BJ (cell line): ENCODE data around the gene NCOA7. TPM values are rescaled to one million over a fixed set of nuclear protein-coding genes. Genes with fewer than 3 reads are reported as not detected.
"Not testable (repeated sequence)": the region's sequence is repeated elsewhere in the genome, so short reads cannot be mapped to it uniquely, and the experiment has no call there.

Experiments
- CTCF ChIA-PET: fragments of 350-600 bp; formaldehyde crosslinking; extraction: SDS; loops from one replicate; lab custom pipeline; 2021; ENCODE audit warnings: antibody characterized with exemption, inconsistent platforms; lab: Yijun Ruan, JAX
- POLR2A ChIA-PET: fragments of 300-600 bp; sonication (Branson Sonifier 250); formaldehyde crosslinking; extraction: SDS; loops from one replicate; lab custom pipeline; 2021; ENCODE audit warnings: antibody characterized with exemption; lab: Charles Lee
- DNase-seq: peaks from one replicate; pipeline ENCODE4 v3.0.0-alpha.2; 2011; ENCODE audit warnings: low read depth
- H3K27me3 ChIP-seq: 2 replicates; pipeline ENCODE4 v1.6.0; 2011; ENCODE audit warnings: low read length; ENCODE audit not compliant: control insufficient read depth, insufficient read depth
- H3K36me3 ChIP-seq: 2 replicates; pipeline ENCODE4 v1.5.1; 2011; ENCODE audit warnings: low read length; ENCODE audit not compliant: control insufficient read depth, insufficient read depth
- H3K4me3 ChIP-seq: 2 replicates; pipeline ENCODE4 v1.5.1; 2011; ENCODE audit warnings: low read depth, mild to moderate bottlenecking, control low read depth, low read length
- CTCF ChIP-seq: IDR thresholded peaks from 2 replicates; pipeline ENCODE4 v1.5.1; 2011; ENCODE audit warnings: low read depth, mild to moderate bottlenecking, control low read depth, inconsistent platforms, low read length, moderate library complexity; ENCODE audit not compliant: insufficient read depth
- polyA plus RNA-seq: library from polyadenylated mRNA; depleted of rRNA; stranded (reverse); fragments of >200 nt; gene quantifications from 2 replicates; pipeline ENCODE4 v1.2.3, GENCODE V29; 2011

The NCOA7 gene
- polyA plus RNA-seq, 1 experiment: 27.2 TPM

- CTCF ChIA-PET: interaction anchor here (0.9 kb wide), 1 partner anchor 9 kb away, joined by 3 read pairs; the partner anchor contains the start of gene NCOA7
- TF ChIP-seq CTCF: no peak
- H3K36me3 ChIP-seq: 0 out of 2 replicates have a peak, but pooled peaks cover 2% of the 10 kb centered on the region
- H3K4me3 ChIP-seq: no peak overlapping the region
- DNase-seq: no peak
- H3K27me3 ChIP-seq: no peaks in the 10 kb centered on the region
- POLR2A ChIA-PET: interaction anchor here (0.6 kb wide), 1 partner anchor 611 kb away, joined by 3 read pairs; no protein-coding TSS in a partner anchor
Observed at GRCh38 chr6:125798734-125799508, 8.2 kb downstream of the NCOA7 start.

- DNase-seq: no peak
- POLR2A ChIA-PET: no interaction called here
- H3K27me3 ChIP-seq: no peaks in the 10 kb centered on the region
Observed at GRCh38 chr6:125802383-125802782, 11.6 kb downstream of the NCOA7 start.

DNA sequence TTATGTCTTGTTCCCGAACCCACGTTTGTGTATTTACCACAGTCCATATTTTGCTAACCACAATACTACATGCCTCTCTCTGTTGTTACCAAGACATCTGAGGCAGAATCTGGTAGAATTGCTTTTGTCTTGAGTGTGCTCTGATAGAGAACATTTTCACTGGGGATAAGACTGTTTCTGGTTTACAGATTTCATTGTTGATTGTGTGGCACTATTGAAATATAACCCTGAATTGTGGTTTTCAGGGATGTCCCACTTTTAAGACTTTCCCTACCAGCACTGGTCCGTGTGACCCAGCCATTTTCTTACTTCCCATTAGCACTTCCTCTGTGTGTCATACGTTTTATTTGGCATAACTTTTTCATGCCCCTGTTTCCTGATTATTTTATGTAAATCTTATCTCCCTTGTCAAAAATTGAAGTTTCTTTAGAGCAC is 12.2 kb downstream of the NCOA7 start:
- H3K27me3 ChIP-seq: no peaks in the 10 kb centered on the region
- no peak for TF ChIP-seq CTCF
- POLR2A ChIA-PET: no interaction called here
- CTCF ChIA-PET: interaction anchor here (1.2 kb wide), 1 partner anchor 9 kb away, joined by 3 read pairs; no protein-coding TSS in a partner anchor
- H3K4me3 ChIP-seq: no peak overlapping the region
- no peaks in the 10 kb centered on the region; the same call in 1 of the 2 replicates for H3K36me3 ChIP-seq
- DNase-seq: no peak

More at GRCh38 chr6:125802383-125802782, 11.6 kb downstream of the NCOA7 start:
- TF ChIP-seq CTCF: no peak
- Histone ChIP-seq H3K36me3 (0 out of 2 replicates have a peak, but pooled peaks cover 2% of the 10 kb centered on the region), H3K4me3 (no peak overlapping the region)
- CTCF ChIA-PET: interaction anchor here (1.2 to 1.3 kb wide), 2 partner anchors 9 to 11 kb away, joined by 3 to 4 read pairs; no protein-coding TSS in a partner anchor

- no peak for TF ChIP-seq CTCF
- Histone ChIP-seq H3K27me3 (no peaks in the 10 kb centered on the region), H3K4me3 (no peak overlapping the region), H3K36me3 (no peaks in the 10 kb centered on the region; the same call in 1 of the 2 replicates)
- ChIA-PET CTCF (interaction anchor here (1.0 kb wide), 1 partner anchor 54 kb away, joined by 3 read pairs; no protein-coding TSS in a partner anchor), POLR2A (interaction anchor here (0.7 kb wide), 1 partner anchor 201 kb away, joined by 4 read pairs; no protein-coding TSS in a partner anchor)
- no peak for DNase-seq
Observed at GRCh38 chr6:125804264-125804663, 13.5 kb downstream of the NCOA7 start.

DNA sequence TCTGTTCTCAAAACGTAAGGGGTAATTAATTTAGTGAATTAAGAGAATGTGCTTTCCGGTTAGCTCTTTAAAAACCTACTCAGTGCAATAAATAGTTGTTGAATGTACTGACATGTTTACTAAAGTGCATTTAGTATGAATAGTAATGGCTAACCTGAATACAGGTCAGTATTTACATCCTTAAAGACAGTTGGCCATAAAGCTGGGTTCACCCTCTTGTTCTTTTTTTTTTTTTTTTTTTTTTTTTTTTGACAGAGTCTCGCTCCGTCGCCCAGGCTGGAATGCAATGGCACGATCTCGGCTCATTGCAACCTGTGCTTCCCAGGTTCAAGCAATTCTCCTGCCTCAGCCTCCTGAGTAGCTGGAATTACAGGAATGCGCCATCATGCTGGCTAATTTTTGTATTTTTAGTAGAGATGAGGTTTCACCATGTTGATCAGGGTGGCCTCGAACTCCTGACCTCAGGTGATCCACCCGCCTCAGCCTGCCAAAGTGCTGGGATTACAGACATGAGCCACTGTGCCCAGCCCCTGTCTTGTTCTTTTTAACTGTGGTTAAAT is 14.2 kb downstream of the NCOA7 start:
- POLR2A ChIA-PET: interaction anchor here (0.7 kb wide), 1 partner anchor 200 kb away, joined by 4 read pairs; no protein-coding TSS in a partner anchor
- not testable (repeated sequence) for DNase-seq, H3K27me3 ChIP-seq, H3K4me3 ChIP-seq, H3K36me3 ChIP-seq
- CTCF ChIA-PET: interaction anchor here (0.6 to 1.0 kb wide), 2 partner anchors 53 to 316 kb away, joined by 3 read pairs; no protein-coding TSS in a partner anchor
